Jurkat, Clone E6-1 (cell line): ENCODE results near the gene C7orf25.

ENCODE experiments used
- DNase-seq: peaks from one replicate; pipeline ENCODE4 v3.0.0-alpha.2; 2011; ENCODE audit warnings: low read depth, low spot score
- H3K4me3 ChIP-seq: 2 replicates; pipeline ENCODE4 v1.5.1; 2011; ENCODE audit warnings: mild to moderate bottlenecking, low read length, control low read depth, moderate library complexity

Gene C7orf25

GRCh38 chr7:42931447-42931833 is 19.6 kb upstream of the C7orf25 start:
- peak overlapping the region; percentile 93 for H3K4me3 ChIP-seq
- DNase-seq: no peak

GRCh38 chr7:42930889-42931288 is 19.0 kb upstream of the C7orf25 start:
- H3K4me3 ChIP-seq: peak overlapping the region; percentile 93
- DNase-seq: no peak

GRCh38 chr7:42929449-42929848 is 17.6 kb upstream of the C7orf25 start:
- no peak for DNase-seq
- H3K4me3 ChIP-seq: no peak overlapping the region

- H3K4me3 ChIP-seq: no peak overlapping the region
- DNase-seq: no peak
Observed at GRCh38 chr7:42928754-42929153, 16.9 kb upstream of the C7orf25 start.

GRCh38 chr7:42926204-42926603 is 14.3 kb upstream of the C7orf25 start:
- H3K4me3 ChIP-seq: no peak overlapping the region
- DNase-seq: no peak

- no peak overlapping the region for H3K4me3 ChIP-seq
- no peak for DNase-seq
Observed at GRCh38 chr7:42925630-42926029, 13.8 kb upstream of the C7orf25 start.

GRCh38 chr7:42924223-42924838 is 12.5 kb upstream of the C7orf25 start:
- no peak overlapping the region for H3K4me3 ChIP-seq
- DNase-seq: no peak

- no peak overlapping the region for H3K4me3 ChIP-seq
- no peak for DNase-seq
Observed at GRCh38 chr7:42922017-42922753, 10.3 kb upstream of the C7orf25 start.

GRCh38 chr7:42915356-42915755 is 3.5 kb upstream of the C7orf25 start:
- DNase-seq: no peak
- H3K4me3 ChIP-seq: no peak overlapping the region

GRCh38 chr7:42914421-42915045 is 2.7 kb upstream of the C7orf25 start:
- no peak for DNase-seq
- H3K4me3 ChIP-seq: no peak overlapping the region

- H3K4me3 ChIP-seq: peak overlapping the region; percentile 15; the same call in 1 of the 2 replicates
- no peak for DNase-seq
Observed at GRCh38 chr7:42914009-42914408, 2.1 kb upstream of the C7orf25 start.

- DNase-seq: peak; percentile 81
- peak overlapping the region; percentile 15; the same call in 1 of the 2 replicates for H3K4me3 ChIP-seq
Observed at GRCh38 chr7:42913591-42913990, 1.7 kb upstream of the C7orf25 start.

- DNase-seq: no peak
- no peak overlapping the region for H3K4me3 ChIP-seq
Observed at GRCh38 chr7:42910306-42910705, 1.6 kb downstream of the C7orf25 start.

GRCh38 chr7:42907316-42907715 is 4.6 kb downstream of the C7orf25 start:
- no peak for DNase-seq
- H3K4me3 ChIP-seq: no peak overlapping the region

GRCh38 chr7:42906181-42906580 is 5.7 kb downstream of the C7orf25 start:
- H3K4me3 ChIP-seq: no peak overlapping the region
- no peak for DNase-seq

GRCh38 chr7:42902331-42902730 is 9.5 kb downstream of the C7orf25 start:
- no peak for DNase-seq
- H3K4me3 ChIP-seq: no peak overlapping the region

GRCh38 chr7:42900842-42901241 is 11.0 kb downstream of the C7orf25 start:
- no peak overlapping the region for H3K4me3 ChIP-seq

GRCh38 chr7:42893346-42894240 is 18.3 kb downstream of the C7orf25 start:
- DNase-seq: no peak
- no peak overlapping the region for H3K4me3 ChIP-seq

More at GRCh38 chr7:42900842-42901241, 11.0 kb downstream of the C7orf25 start:
- DNase-seq: no peak

- DNase-seq: no peak
- H3K4me3 ChIP-seq: no peak overlapping the region
Observed at GRCh38 chr7:42886893-42887505, 24.9 kb downstream of the C7orf25 start.
